ENCODE results near the gene GRIN2A. TPM values are rescaled to one million over a fixed set of nuclear protein-coding genes. Genes with fewer than 3 reads are reported as not detected.

The GRIN2A gene
- total and polyA plus RNA-seq, 2 experiments from 2014 or later, result 0.42 to 5.5 TPM

- Histone ChIP-seq H3K4me1 (ENCODE audit: low read depth) (peaks cover 4% of the 10 kb centered on the region), H3K27ac (no peak overlapping the region), H3K36me3 (no peaks in the 10 kb centered on the region), H3K27me3 (no peaks in the 10 kb centered on the region), H3K9me3 (ENCODE audit: low read depth) (no peaks in the 10 kb centered on the region), H3K4me3 (no peak overlapping the region)
- DNase-seq (ENCODE audit: low read depth in 1 of 2, low spot score in 1 of 2), result no peak
- TF ChIP-seq CTCF (IDR thresholded peaks at IDR 0.05; ENCODE audit: low read depth, low read length), result no peak
Measured at GRCh38 chr16:9780831-9781230, 401.4 kb downstream of the GRIN2A start.

- no peak for DNase-seq (ENCODE audit: low read depth in 1 of 2, low spot score in 1 of 2)
- Histone ChIP-seq H3K4me1 (ENCODE audit: low read depth) (peaks cover 4% of the 10 kb centered on the region), H3K27ac (no peak overlapping the region), H3K27me3 (no peaks in the 10 kb centered on the region), H3K4me3 (no peak overlapping the region), H3K36me3 (no peaks in the 10 kb centered on the region), H3K9me3 (ENCODE audit: low read depth) (no peaks in the 10 kb centered on the region)
- TF ChIP-seq CTCF (IDR thresholded peaks at IDR 0.05; ENCODE audit: low read depth, low read length), result no peak
Measured at GRCh38 chr16:9778849-9779248, 403.4 kb downstream of the GRIN2A start.

- H3K4me1 ChIP-seq (ENCODE audit: low read depth), result no peaks in the 10 kb centered on the region
- TF ChIP-seq CTCF (IDR thresholded peaks at IDR 0.05; ENCODE audit: low read depth, low read length), result no peak
- H3K4me3 ChIP-seq, result no peak overlapping the region
- DNase-seq (ENCODE audit: low read depth in 1 of 2, low spot score in 1 of 2), result no peak
- no peak overlapping the region for H3K27ac ChIP-seq
- no peaks in the 10 kb centered on the region for H3K27me3 ChIP-seq
- H3K9me3 ChIP-seq (ENCODE audit: low read depth), result no peaks in the 10 kb centered on the region
- H3K36me3 ChIP-seq, result no peaks in the 10 kb centered on the region
Measured at GRCh38 chr16:9775998-9776397, 406.2 kb downstream of the GRIN2A start.

GRCh38 chr16:9773289-9773688 lies 408.9 kb downstream of the GRIN2A start:
- no peaks in the 10 kb centered on the region for H3K9me3 ChIP-seq (ENCODE audit: low read depth)
- TF ChIP-seq CTCF (IDR thresholded peaks at IDR 0.05; ENCODE audit: low read depth, low read length), result no peak
- DNase-seq (ENCODE audit: low read depth in 1 of 2, low spot score in 1 of 2), result no peak
- no peak overlapping the region for H3K27ac ChIP-seq
- no peak overlapping the region for H3K4me3 ChIP-seq
- H3K36me3 ChIP-seq, result no peaks in the 10 kb centered on the region
- H3K27me3 ChIP-seq, result no peaks in the 10 kb centered on the region
- H3K4me1 ChIP-seq (ENCODE audit: low read depth), result no peaks in the 10 kb centered on the region

GRCh38 chr16:9772526-9773225 lies 409.6 kb downstream of the GRIN2A start:
- no peak for TF ChIP-seq CTCF (IDR thresholded peaks at IDR 0.05; ENCODE audit: low read depth, low read length)
- no peak overlapping the region for H3K27ac ChIP-seq
- no peaks in the 10 kb centered on the region for H3K27me3 ChIP-seq
- H3K36me3 ChIP-seq, result no peaks in the 10 kb centered on the region
- H3K4me3 ChIP-seq, result no peak overlapping the region
- H3K4me1 ChIP-seq (ENCODE audit: low read depth), result no peaks in the 10 kb centered on the region
- H3K9me3 ChIP-seq (ENCODE audit: low read depth), result no peaks in the 10 kb centered on the region
- no peak for DNase-seq (ENCODE audit: low read depth in 1 of 2, low spot score in 1 of 2)

Measured in cardiac muscle cell (in vitro differentiated cells and primary cell).